ENCODE data around the gene MDM2.

DNA sequence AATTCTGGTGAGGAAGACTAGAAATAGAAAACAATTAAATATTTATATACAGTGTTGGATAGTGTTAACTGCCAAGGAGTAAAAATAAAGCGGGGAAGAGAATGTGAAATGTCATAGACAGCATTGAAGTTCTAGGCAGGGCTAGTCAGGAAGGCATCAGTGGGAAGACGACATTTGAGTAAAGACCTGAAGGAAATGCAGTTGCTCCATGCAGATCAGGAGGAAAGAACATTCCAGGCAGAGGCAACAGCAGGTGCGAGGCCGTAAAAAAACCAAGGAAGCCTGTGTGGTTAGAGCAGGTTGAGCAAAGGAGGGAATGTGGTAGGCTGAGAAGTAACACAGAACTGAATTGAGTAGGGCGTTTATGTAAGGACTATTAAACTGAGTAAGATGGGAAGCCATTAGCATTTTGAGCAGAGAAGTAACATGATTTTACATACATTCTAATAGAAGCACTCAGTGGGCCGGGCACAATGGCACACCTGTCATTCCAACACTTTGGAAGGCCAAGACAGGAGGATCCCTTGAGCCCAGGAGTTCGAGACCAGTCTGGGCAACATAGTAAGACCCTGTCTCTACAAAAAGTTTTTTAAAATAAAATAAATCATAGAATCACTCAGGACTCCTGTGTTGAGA is 47.1 kb upstream of the MDM2 start:
- no peak for TF ChIP-seq POLR2A (IDR thresholded peaks at IDR 0.05)
- TF ChIP-seq, protein P1, sequence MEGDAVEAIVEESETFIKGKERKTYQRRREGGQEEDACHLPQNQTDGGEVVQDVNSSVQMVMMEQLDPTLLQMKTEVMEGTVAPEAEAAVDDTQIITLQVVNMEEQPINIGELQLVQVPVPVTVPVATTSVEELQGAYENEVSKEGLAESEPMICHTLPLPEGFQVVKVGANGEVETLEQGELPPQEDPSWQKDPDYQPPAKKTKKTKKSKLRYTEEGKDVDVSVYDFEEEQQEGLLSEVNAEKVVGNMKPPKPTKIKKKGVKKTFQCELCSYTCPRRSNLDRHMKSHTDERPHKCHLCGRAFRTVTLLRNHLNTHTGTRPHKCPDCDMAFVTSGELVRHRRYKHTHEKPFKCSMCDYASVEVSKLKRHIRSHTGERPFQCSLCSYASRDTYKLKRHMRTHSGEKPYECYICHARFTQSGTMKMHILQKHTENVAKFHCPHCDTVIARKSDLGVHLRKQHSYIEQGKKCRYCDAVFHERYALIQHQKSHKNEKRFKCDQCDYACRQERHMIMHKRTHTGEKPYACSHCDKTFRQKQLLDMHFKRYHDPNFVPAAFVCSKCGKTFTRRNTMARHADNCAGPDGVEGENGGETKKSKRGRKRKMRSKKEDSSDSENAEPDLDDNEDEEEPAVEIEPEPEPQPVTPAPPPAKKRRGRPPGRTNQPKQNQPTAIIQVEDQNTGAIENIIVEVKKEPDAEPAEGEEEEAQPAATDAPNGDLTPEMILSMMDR (IDR thresholded peaks at IDR 0.05) = no peak

Measured in heart left ventricle (tissue), 13 donors.